Measurements from ENCODE around the gene VPS26B.
A peak's percentile ranks its signal among the peaks of the same experiment; 100 is the strongest.
"Not testable (repeated sequence)": the region's sequence is repeated elsewhere in the genome, so short reads cannot be mapped to it uniquely, and the experiment has no call there.

Gene VPS26B

GRCh38 chr11:134273317-134273712 is 48.8 kb downstream of the VPS26B start:
- H3K9me3 Mint-ChIP-seq = peaks cover under 1 to 1% of the 10 kb centered on the region in 2 donors
- DNase-seq (no peak), ATAC-seq (replicated peaks) (no peak)
- peaks cover 14 to 24% of the 10 kb centered on the region in 2 donors for H3K4me1 Mint-ChIP-seq
- no peaks in the 10 kb centered on the region for H3K36me3 Mint-ChIP-seq
- H3K27me3 Mint-ChIP-seq = peaks cover 59 to 74% of the 10 kb centered on the region in 2 donors
- H3K27ac Mint-ChIP-seq = no peak overlapping the region
- no peak overlapping the region for H3K4me3 Mint-ChIP-seq

- H3K27ac Mint-ChIP-seq = no peak overlapping the region
- no peak for DNase-seq
- H3K4me3 Mint-ChIP-seq = peak overlapping the region; percentile 73 to 83
These were observed 50.7 kb downstream of the VPS26B start for GRCh38 chr11:134275188-134275533.

GRCh38 chr11:134275534-134276395 is 51.3 kb downstream of the VPS26B start, which contains the start of gene GLB1L3:
TSS of gene GLB1L3 (plus strand) at chr11:134276379. CDS start at chr11:134276741, 362 bp downstream.
- peak; percentile 85 to 86 for ATAC-seq (replicated peaks)
- H3K4me1 Mint-ChIP-seq = peaks cover 11 to 24% of the 10 kb centered on the region in 2 donors
- H3K27me3 Mint-ChIP-seq = peaks cover 64 to 81% of the 10 kb centered on the region in 2 donors
- peaks cover 4 to 5% of the 10 kb centered on the region in 2 donors for H3K9me3 Mint-ChIP-seq
- peak within 1 kb of the TSS; percentile 73 to 83 for H3K4me3 Mint-ChIP-seq
- peaks cover 0 to 1% of the 10 kb centered on the region in 2 donors for H3K36me3 Mint-ChIP-seq
- peak; percentile 28 for DNase-seq
- no peak within 1 kb of the TSS for H3K27ac Mint-ChIP-seq

More at GRCh38 chr11:134275188-134275533, 50.7 kb downstream of the VPS26B start:
- H3K27me3 Mint-ChIP-seq = peaks cover 66 to 81% of the 10 kb centered on the region in 2 donors
- peaks cover 0 to 1% of the 10 kb centered on the region in 2 donors for H3K36me3 Mint-ChIP-seq
- peaks cover 13 to 24% of the 10 kb centered on the region in 2 donors for H3K4me1 Mint-ChIP-seq
- no peak for ATAC-seq (replicated peaks)
- H3K9me3 Mint-ChIP-seq = peaks cover 4 to 5% of the 10 kb centered on the region in 2 donors

- H3K4me3 Mint-ChIP-seq = peak overlapping the region; percentile 73 to 83
- no peak overlapping the region for H3K27ac Mint-ChIP-seq
- H3K36me3 Mint-ChIP-seq = peaks cover 0 to 1% of the 10 kb centered on the region in 2 donors
- peaks cover 11 to 24% of the 10 kb centered on the region in 2 donors for H3K4me1 Mint-ChIP-seq
- DNase-seq (no peak), ATAC-seq (replicated peaks) (peak; percentile 18 to 28)
- peaks cover 4 to 5% of the 10 kb centered on the region in 2 donors for H3K9me3 Mint-ChIP-seq
- H3K27me3 Mint-ChIP-seq = peaks cover 60 to 80% of the 10 kb centered on the region in 2 donors
These were observed 52.1 kb downstream of the VPS26B start for GRCh38 chr11:134276396-134277182.

- Mint-ChIP-seq H3K36me3 (peaks cover 0 to 1% of the 10 kb centered on the region in 2 donors), H3K4me3 (peak overlapping the region; percentile 55 to 72), H3K27me3 (peaks cover 58 to 74% of the 10 kb centered on the region in 2 donors), H3K27ac (no peak overlapping the region), H3K4me1 (peaks cover 11 to 24% of the 10 kb centered on the region in 2 donors), H3K9me3 (peaks cover 4 to 5% of the 10 kb centered on the region in 2 donors)
- DNase-seq (no peak), ATAC-seq (replicated peaks) (no peak)
These were observed 52.9 kb downstream of the VPS26B start for GRCh38 chr11:134277183-134278001.

GRCh38 chr11:134278356-134278755 is 53.9 kb downstream of the VPS26B start:
- Mint-ChIP-seq H3K4me3 (no peak overlapping the region), H3K27me3 (peaks cover 57 to 74% of the 10 kb centered on the region in 2 donors), H3K4me1 (peaks cover 10 to 24% of the 10 kb centered on the region in 2 donors), H3K27ac (no peak overlapping the region), H3K36me3 (peaks cover 0 to 1% of the 10 kb centered on the region in 2 donors), H3K9me3 (peaks cover 4 to 5% of the 10 kb centered on the region in 2 donors)
- DNase-seq (no peak), ATAC-seq (replicated peaks) (no peak)

- Mint-ChIP-seq H3K27me3 (peaks cover 56 to 66% of the 10 kb centered on the region in 2 donors), H3K4me1 (peaks cover 3 to 11% of the 10 kb centered on the region in 2 donors)
- H3K36me3 Mint-ChIP-seq; H3K9me3 Mint-ChIP-seq; ATAC-seq (replicated peaks); H3K27ac Mint-ChIP-seq; DNase-seq; H3K4me3 Mint-ChIP-seq: not testable (repeated sequence)
These were observed 57.2 kb downstream of the VPS26B start for GRCh38 chr11:134281635-134282034.

GRCh38 chr11:134282121-134283045 is 57.9 kb downstream of the VPS26B start:
- H3K36me3 Mint-ChIP-seq = peaks cover 0 to 1% of the 10 kb centered on the region in 2 donors
- peaks cover 4 to 5% of the 10 kb centered on the region in 2 donors for H3K9me3 Mint-ChIP-seq
- peaks cover 0 to 4% of the 10 kb centered on the region in 2 donors for H3K4me1 Mint-ChIP-seq
- H3K4me3 Mint-ChIP-seq = no peak overlapping the region
- H3K27ac Mint-ChIP-seq = no peak overlapping the region
- peaks cover 51 to 59% of the 10 kb centered on the region in 2 donors for H3K27me3 Mint-ChIP-seq
- ATAC-seq (replicated peaks) (no peak), DNase-seq (no peak)

GRCh38 chr11:134283461-134284230 is 59.2 kb downstream of the VPS26B start:
- Mint-ChIP-seq H3K4me3 (no peak overlapping the region), H3K27ac (no peak overlapping the region), H3K9me3 (peaks cover 0 to under 1% of the 10 kb centered on the region in 2 donors), H3K36me3 (peaks cover 0 to 1% of the 10 kb centered on the region in 2 donors), H3K27me3 (peaks cover 46 to 47% of the 10 kb centered on the region in 2 donors), H3K4me1 (no peaks in the 10 kb centered on the region)
- DNase-seq = no peak
- no peak for ATAC-seq (replicated peaks)

GRCh38 chr11:134284349-134284748 is 59.9 kb downstream of the VPS26B start:
- H3K4me1 Mint-ChIP-seq; H3K4me3 Mint-ChIP-seq; H3K36me3 Mint-ChIP-seq; ATAC-seq (replicated peaks); H3K27ac Mint-ChIP-seq; H3K9me3 Mint-ChIP-seq; DNase-seq: not testable (repeated sequence)
- peaks cover 42 to 44% of the 10 kb centered on the region in 2 donors for H3K27me3 Mint-ChIP-seq

GRCh38 chr11:134287561-134287960 is 63.1 kb downstream of the VPS26B start:
- DNase-seq (no peak), ATAC-seq (replicated peaks) (no peak)
- no peak overlapping the region for H3K27ac Mint-ChIP-seq
- H3K4me1 Mint-ChIP-seq = no peaks in the 10 kb centered on the region
- no peaks in the 10 kb centered on the region for H3K9me3 Mint-ChIP-seq
- no peak overlapping the region for H3K4me3 Mint-ChIP-seq
- no peaks in the 10 kb centered on the region for H3K36me3 Mint-ChIP-seq
- H3K27me3 Mint-ChIP-seq = peaks cover 18 to 34% of the 10 kb centered on the region in 2 donors

GRCh38 chr11:134288486-134288885 is 64.0 kb downstream of the VPS26B start:
- ATAC-seq (replicated peaks) (no peak), DNase-seq (no peak)
- Mint-ChIP-seq H3K27me3 (peaks cover 16 to 34% of the 10 kb centered on the region in 2 donors), H3K36me3 (no peaks in the 10 kb centered on the region), H3K27ac (no peak overlapping the region), H3K4me3 (no peak overlapping the region), H3K9me3 (no peaks in the 10 kb centered on the region), H3K4me1 (no peaks in the 10 kb centered on the region)
